Hepatocyte (in vitro differentiated cells): ENCODE results near the gene INSL4. TPM values are rescaled to one million over a fixed set of nuclear protein-coding genes. Genes with fewer than 3 reads are reported as not detected.

Experiments used
- DNase-seq: peaks from one replicate; pipeline ENCODE4 v3.0.0-alpha.2; 2016; ENCODE audit warnings: low spot score
- H2AFZ ChIP-seq: fragments of 200-600 bp; sonication (generic); 2 replicates; pipeline ENCODE4 v1.6.0; 2016; ENCODE audit warnings: antibody characterized with exemption, mild to moderate bottlenecking
- H3K27ac ChIP-seq: fragments of 200-600 bp; sonication (generic); 2 replicates; pipeline ENCODE4 v1.5.1; 2016; ENCODE audit warnings: mild to moderate bottlenecking
- H3K27me3 ChIP-seq: fragments of 200-600 bp; sonication (generic); 2 replicates; pipeline ENCODE4 v1.6.1; 2016
- H3K36me3 ChIP-seq: fragments of 200-600 bp; sonication (generic); replicated peaks from 2 replicates; pipeline ENCODE4 v1.5.1; 2016; ENCODE audit warnings: low read depth; ENCODE audit not compliant: insufficient read depth
- H3K4me1 ChIP-seq: fragments of 200-600 bp; sonication (generic); 2 replicates; pipeline ENCODE4 v1.5.1; 2016; ENCODE audit warnings: mild to moderate bottlenecking, moderate library complexity; ENCODE audit not compliant: insufficient read depth
- H3K4me2 ChIP-seq: fragments of 200-600 bp; sonication (generic); 2 replicates; pipeline ENCODE4 v1.6.0; 2016
- H3K4me3 ChIP-seq: fragments of 200-600 bp; sonication (generic); 2 replicates; pipeline ENCODE4 v1.5.1; 2016; ENCODE audit warnings: mild to moderate bottlenecking
- H3K79me2 ChIP-seq: fragments of 200-600 bp; sonication (generic); 2 replicates; pipeline ENCODE4 v1.6.0; 2017; ENCODE audit warnings: mild to moderate bottlenecking
- H3K9me2 ChIP-seq: fragments of 200-600 bp; sonication (generic); replicated peaks from 2 replicates; pipeline ENCODE4 v1.6.0; 2017; ENCODE audit warnings: mild to moderate bottlenecking; ENCODE audit not compliant: insufficient read depth
- H3K9me3 ChIP-seq: fragments of 200-600 bp; sonication (generic); 2 replicates; pipeline ENCODE4 v1.5.1; 2016; ENCODE audit warnings: low read depth, mild to moderate bottlenecking
- H4K20me1 ChIP-seq: fragments of 200-600 bp; sonication (generic); 2 replicates; pipeline ENCODE4 v1.6.0; 2016; ENCODE audit warnings: mild to moderate bottlenecking; ENCODE audit not compliant: insufficient read depth, poor library complexity, severe bottlenecking
- EZH2 ChIP-seq: fragments of 200-600 bp; sonication (generic); IDR thresholded peaks from 2 replicates; pipeline ENCODE4 v1.6.1; 2016; ENCODE audit warnings: antibody characterized with exemption, mild to moderate bottlenecking, borderline replicate concordance
- EZH2phosphoT487 ChIP-seq: fragments of 200-600 bp; sonication (generic); IDR thresholded peaks from one replicate; pipeline ENCODE4 v1.6.1; 2018; ENCODE audit warnings: antibody characterized with exemption, mild to moderate bottlenecking, low read depth, moderate library complexity; ENCODE audit not compliant: unreplicated experiment, severe bottlenecking
- WGBS: methylation state at CpG from one replicate; pipeline ENCODE4 v1.1.6; 2016; ENCODE audit warnings: low lambda C conversion rate; ENCODE audit errors: missing lambda C conversion rate; 5-methylcytosine and 5-hydroxymethylcytosine counted together
- polyA plus RNA-seq: library from polyadenylated mRNA; unstranded; fragments of >200 nt; fragmentation: Nextera tagmentation; extraction: Ambion mirVana; gene quantifications from 2 replicates; pipeline ENCODE4 v1.2.1, GENCODE V29; 2016
- total RNA-seq: library from RNA; depleted of rRNA; stranded (reverse); fragments of >200 nt; gene quantifications from 2 replicates; pipeline ENCODE4 v1.2.3, GENCODE V29; 2014
- TF ChIP-seq, protein P1 (sequence below): fragments of 200-600 bp; sonication (generic); IDR thresholded peaks from 2 replicates; pipeline ENCODE4 v1.5.1; 2016; ENCODE audit warnings: antibody characterized with exemption, mild to moderate bottlenecking; ENCODE audit not compliant: poor library complexity

Gene INSL4
- total RNA-seq, result 0.13 TPM in 1 of 2 replicates, not detected in the other
- 0.38 and 0.68 TPM in 2 replicates for polyA plus RNA-seq

DNA sequence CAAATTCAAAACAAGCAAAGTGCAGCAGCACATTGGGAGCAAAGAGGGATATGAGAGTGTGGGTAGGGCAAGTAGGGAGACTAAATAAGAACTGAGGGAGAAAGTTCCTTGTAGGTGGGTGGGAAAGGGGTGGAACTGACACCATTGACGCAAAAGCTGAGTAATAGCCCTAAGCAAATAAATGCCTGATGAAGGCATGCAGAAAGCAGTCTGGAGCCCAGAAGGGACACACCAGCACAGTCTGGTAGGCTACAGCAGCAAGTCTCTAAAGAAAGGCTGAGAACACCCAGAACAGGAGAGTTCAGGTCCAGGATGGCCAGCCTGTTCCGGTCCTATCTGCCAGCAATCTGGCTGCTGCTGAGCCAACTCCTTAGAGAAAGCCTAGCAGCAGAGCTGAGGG is at the start of gene INSL4:
Gene INSL4 (plus strand): TSS at position 208 of the 400 bp plus-strand sequence. CDS start 105 bp downstream, at position 313.
- no peak within 1 kb of the TSS for H3K4me3 ChIP-seq
- H3K9me3 ChIP-seq, result no peaks in the 10 kb centered on the region
- 93% methylated on average over 2 of the region's 2 CpGs for WGBS
- TF ChIP-seq EZH2phosphoT487 (no peak), EZH2 (no peak)
- TF ChIP-seq, protein P1, sequence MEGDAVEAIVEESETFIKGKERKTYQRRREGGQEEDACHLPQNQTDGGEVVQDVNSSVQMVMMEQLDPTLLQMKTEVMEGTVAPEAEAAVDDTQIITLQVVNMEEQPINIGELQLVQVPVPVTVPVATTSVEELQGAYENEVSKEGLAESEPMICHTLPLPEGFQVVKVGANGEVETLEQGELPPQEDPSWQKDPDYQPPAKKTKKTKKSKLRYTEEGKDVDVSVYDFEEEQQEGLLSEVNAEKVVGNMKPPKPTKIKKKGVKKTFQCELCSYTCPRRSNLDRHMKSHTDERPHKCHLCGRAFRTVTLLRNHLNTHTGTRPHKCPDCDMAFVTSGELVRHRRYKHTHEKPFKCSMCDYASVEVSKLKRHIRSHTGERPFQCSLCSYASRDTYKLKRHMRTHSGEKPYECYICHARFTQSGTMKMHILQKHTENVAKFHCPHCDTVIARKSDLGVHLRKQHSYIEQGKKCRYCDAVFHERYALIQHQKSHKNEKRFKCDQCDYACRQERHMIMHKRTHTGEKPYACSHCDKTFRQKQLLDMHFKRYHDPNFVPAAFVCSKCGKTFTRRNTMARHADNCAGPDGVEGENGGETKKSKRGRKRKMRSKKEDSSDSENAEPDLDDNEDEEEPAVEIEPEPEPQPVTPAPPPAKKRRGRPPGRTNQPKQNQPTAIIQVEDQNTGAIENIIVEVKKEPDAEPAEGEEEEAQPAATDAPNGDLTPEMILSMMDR, result no peak
- H3K79me2 ChIP-seq, result no peaks in the 10 kb centered on the region
- no peaks in the 10 kb centered on the region for H3K36me3 ChIP-seq
- no peak within 1 kb of the TSS for H2AFZ ChIP-seq
- no peak for DNase-seq
- no peaks in the 10 kb centered on the region for H4K20me1 ChIP-seq
- no peak within 1 kb of the TSS for H3K4me2 ChIP-seq
- no peaks in the 10 kb centered on the region for H3K9me2 ChIP-seq
- no peaks in the 10 kb centered on the region for H3K4me1 ChIP-seq
- no peaks in the 10 kb centered on the region for H3K27me3 ChIP-seq
- H3K27ac ChIP-seq, result no peak within 1 kb of the TSS

DNA sequence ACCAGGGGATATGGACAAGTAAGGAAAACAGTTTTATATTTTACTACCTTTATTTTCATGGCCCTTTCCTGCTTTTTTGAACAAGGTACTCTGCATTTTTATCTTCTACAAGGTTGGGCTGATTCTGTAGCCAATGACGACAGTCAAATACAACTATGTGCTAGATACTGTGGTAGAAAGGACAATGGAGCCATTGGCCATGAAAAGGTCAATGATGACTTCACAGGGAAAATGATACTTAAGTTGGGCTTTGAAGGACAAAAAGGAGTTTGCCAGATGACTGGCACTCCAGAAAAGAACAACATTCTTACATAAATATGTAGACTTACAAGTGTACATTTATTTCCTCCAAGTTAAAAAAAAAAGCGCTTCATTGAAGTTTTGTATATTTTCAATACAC is 46.4 kb upstream of the INSL4 start:
- Histone ChIP-seq H3K36me3 (no peaks in the 10 kb centered on the region), H4K20me1 (no peaks in the 10 kb centered on the region), H3K4me2 (no peak overlapping the region), H2AFZ (no peak overlapping the region), H3K27ac (no peak overlapping the region), H3K79me2 (no peaks in the 10 kb centered on the region), H3K4me3 (no peak overlapping the region), H3K9me2 (no peaks in the 10 kb centered on the region), H3K4me1 (no peaks in the 10 kb centered on the region), H3K27me3 (no peaks in the 10 kb centered on the region), H3K9me3 (no peaks in the 10 kb centered on the region)
- DNase-seq, result no peak
- 96% methylated on average over 2 of the region's 2 CpGs for WGBS
- no peak for TF ChIP-seq EZH2phosphoT487
- TF ChIP-seq, protein P1, result no peak
- TF ChIP-seq EZH2, result no peak

DNA sequence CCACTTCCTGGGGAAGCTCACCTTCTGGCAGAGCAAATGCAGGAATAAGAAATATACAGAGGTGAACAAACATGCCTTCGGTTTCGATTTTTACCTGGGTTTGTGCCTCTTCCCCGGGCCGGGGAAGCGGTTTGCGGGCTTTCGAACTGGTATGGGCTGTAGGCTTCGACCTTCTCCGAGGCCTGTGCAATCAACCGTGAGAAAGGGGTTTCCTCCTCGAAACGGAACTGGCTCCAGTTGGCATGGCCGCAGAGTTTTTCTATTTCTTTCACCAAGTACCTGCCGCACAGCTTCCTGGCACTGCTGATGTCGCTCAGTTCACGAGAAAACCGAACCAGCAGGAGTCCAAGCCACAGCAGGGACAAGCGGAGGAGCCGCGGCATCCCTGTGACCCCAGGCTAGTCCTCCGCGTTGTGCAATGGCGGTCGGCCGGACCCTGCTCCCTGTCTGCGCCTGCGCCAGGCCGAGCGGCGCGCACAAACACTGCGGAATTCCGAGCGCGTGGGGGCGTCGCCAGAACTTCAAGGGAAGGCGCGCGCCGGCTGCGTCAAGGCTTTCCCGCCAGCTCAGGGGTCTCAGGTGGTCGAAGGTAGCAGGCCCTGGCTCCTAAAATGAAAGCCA is 45.9 kb upstream of the INSL4 start, which contains the start of gene INSL6:
Gene INSL6 (minus strand): TSS at position 420 of the 621 bp plus-strand sequence. CDS start 37 bp downstream, at position 383.
- Histone ChIP-seq H2AFZ (no peak within 1 kb of the TSS), H3K4me3 (no peak within 1 kb of the TSS), H3K27ac (no peak within 1 kb of the TSS), H3K9me3 (no peaks in the 10 kb centered on the region), H3K36me3 (no peaks in the 10 kb centered on the region), H3K79me2 (no peaks in the 10 kb centered on the region), H3K27me3 (no peaks in the 10 kb centered on the region), H3K4me1 (no peaks in the 10 kb centered on the region), H3K9me2 (no peaks in the 10 kb centered on the region), H4K20me1 (no peaks in the 10 kb centered on the region), H3K4me2 (no peak within 1 kb of the TSS)
- no peak for DNase-seq
- 96% methylated on average over 44 of the region's 44 CpGs for WGBS
- TF ChIP-seq, protein P1, result no peak
- no peak for TF ChIP-seq EZH2phosphoT487
- no peak for TF ChIP-seq EZH2
